ENCODE measurements around the gene PAFAH2. TPM values are rescaled to one million over a fixed set of nuclear protein-coding genes. Genes with fewer than 3 reads are reported as not detected.

Gene PAFAH2
- total RNA-seq, 1 donor from 2014 or later = 10.7 TPM

GRCh38 chr1:25999041-25999800, 1.4 kb upstream of the PAFAH2 start:
- peak overlapping the region; percentile 74 for H3K27ac Mint-ChIP-seq (ENCODE audit: unreplicated experiment)
- no peaks in the 10 kb centered on the region for H3K9me3 Mint-ChIP-seq
- H3K27me3 Mint-ChIP-seq (ENCODE audit: low read depth) = no peaks in the 10 kb centered on the region
- DNase-seq (ENCODE audit: low read depth, low spot score) = no peak
- TF ChIP-seq CTCF (conservative IDR thresholded peaks at IDR 0.05) = no peak
- H3K4me3 Mint-ChIP-seq = peak overlapping the region; percentile 97
- H3K4me1 Mint-ChIP-seq = peaks cover 37% of the 10 kb centered on the region
- no peaks in the 10 kb centered on the region for H3K36me3 Mint-ChIP-seq (ENCODE audit: low read depth)

- H3K4me1 Mint-ChIP-seq = peaks cover 46% of the 10 kb centered on the region
- no peak for DNase-seq (ENCODE audit: low read depth, low spot score)
- TF ChIP-seq CTCF (conservative IDR thresholded peaks at IDR 0.05) = no peak
- no peaks in the 10 kb centered on the region for H3K9me3 Mint-ChIP-seq
- H3K36me3 Mint-ChIP-seq (ENCODE audit: low read depth) = no peaks in the 10 kb centered on the region
- H3K4me3 Mint-ChIP-seq = peak overlapping the region; percentile 97
- H3K27me3 Mint-ChIP-seq (ENCODE audit: low read depth) = no peaks in the 10 kb centered on the region
- peak overlapping the region; percentile 98 for H3K27ac Mint-ChIP-seq (ENCODE audit: unreplicated experiment)
Measured at GRCh38 chr1:25996966-25997827, 666 bp downstream of the PAFAH2 start.

GRCh38 chr1:25994402-25995150, 3.3 kb downstream of the PAFAH2 start:
- Mint-ChIP-seq H3K36me3 (ENCODE audit: low read depth) (no peaks in the 10 kb centered on the region), H3K27me3 (ENCODE audit: low read depth) (no peaks in the 10 kb centered on the region), H3K9me3 (no peaks in the 10 kb centered on the region), H3K4me1 (peaks cover 45% of the 10 kb centered on the region), H3K4me3 (peak overlapping the region; percentile 45), H3K27ac (ENCODE audit: unreplicated experiment) (no peak overlapping the region)
- DNase-seq (ENCODE audit: low read depth, low spot score) = no peak
- no peak for TF ChIP-seq CTCF (conservative IDR thresholded peaks at IDR 0.05)

GRCh38 chr1:25993197-25993951, 4.5 kb downstream of the PAFAH2 start:
- peak overlapping the region; percentile 52 for H3K4me3 Mint-ChIP-seq

More at GRCh38 chr1:25993197-25993951, 4.5 kb downstream of the PAFAH2 start:
- no peaks in the 10 kb centered on the region for H3K27me3 Mint-ChIP-seq (ENCODE audit: low read depth)
- DNase-seq (ENCODE audit: low read depth, low spot score) = no peak
- H3K36me3 Mint-ChIP-seq (ENCODE audit: low read depth) = no peaks in the 10 kb centered on the region
- TF ChIP-seq CTCF (conservative IDR thresholded peaks at IDR 0.05) = no peak
- H3K27ac Mint-ChIP-seq (ENCODE audit: unreplicated experiment) = peak overlapping the region; percentile 4
- peaks cover 39% of the 10 kb centered on the region for H3K4me1 Mint-ChIP-seq
- H3K9me3 Mint-ChIP-seq = no peaks in the 10 kb centered on the region
